HEK293 (cell line): Measurements from ENCODE around the gene DRC7.

Source experiments
- CTCF ChIA-PET: fragments of 350-600 bp; formaldehyde crosslinking; extraction: SDS; loops from one replicate; lab custom pipeline; 2021; ENCODE audit warnings: antibody characterized with exemption; lab: Yijun Ruan, JAX
- POLR2A ChIA-PET: fragments of 300-600 bp; formaldehyde crosslinking; extraction: SDS; loops from one replicate; lab custom pipeline; 2020; ENCODE audit warnings: antibody characterized with exemption, inconsistent platforms; lab: Yijun Ruan, JAX
- H3K27ac ChIP-seq: fragments of 200-500 bp; sonication (Bioruptor generic); 2 replicates; pipeline ENCODE4 v1.5.1; 2014; ENCODE audit warnings: low read depth, low read length, control low read depth, inconsistent platforms; ENCODE audit errors: extremely low read depth
- H3K36me3 ChIP-seq, 2 experiments: fragments of 200-500 bp in 1 of 2; sonication (Bioruptor generic) in 1 of 2; 1 replicate in 1 of 2; 2 replicates in 1 of 2; pipeline ENCODE4 v1.5.1; 2014 to 2017; ENCODE audit warnings: inconsistent platforms in 2 of 2, low read length in 2 of 2; ENCODE audit not compliant: control insufficient read depth in 2 of 2, insufficient read depth in 1 of 2
- H3K4me1 ChIP-seq: fragments of 200-500 bp; sonication (Bioruptor generic); 2 replicates; pipeline ENCODE4 v1.5.1; 2014; ENCODE audit warnings: mild to moderate bottlenecking, low read length, inconsistent platforms; ENCODE audit not compliant: control insufficient read depth, insufficient read depth
- H3K4me3 ChIP-seq: 2 replicates; pipeline ENCODE4 v1.5.1; 2011; ENCODE audit warnings: low read depth, mild to moderate bottlenecking, control low read depth, low read length, moderate library complexity
- H3K9me3 ChIP-seq: fragments of 200-500 bp; sonication (Bioruptor generic); 2 replicates; pipeline ENCODE4 v1.5.1; 2014; ENCODE audit warnings: low read depth, low read length, inconsistent platforms; ENCODE audit not compliant: control insufficient read depth, insufficient read depth
- ELK4 ChIP-seq: IDR thresholded peaks from 2 replicates; pipeline ENCODE4 v1.6.1; 2011; ENCODE audit warnings: mild to moderate bottlenecking, low read depth, low read length, borderline replicate concordance
- FEZF1 ChIP-seq: fragments of 450-650 bp; formaldehyde crosslinking; IDR thresholded peaks from 2 replicates; pipeline ENCODE4 v1.5.1; 2016; ENCODE audit warnings: missing biosample characterization, missing genetic modification characterization
- HOXC10 ChIP-seq: sonication (generic); formaldehyde crosslinking; IDR thresholded peaks from 2 replicates; pipeline ENCODE4 v1.8.1; 2023; ENCODE audit warnings: mild to moderate bottlenecking, missing genetic modification reagents
- KLF1 ChIP-seq: fragments of 450-650 bp; formaldehyde crosslinking; IDR thresholded peaks from 2 replicates; pipeline ENCODE4 v1.5.1; 2016; ENCODE audit warnings: missing biosample characterization, missing genetic modification characterization
- KLF16 ChIP-seq: fragments of 450-650 bp; formaldehyde crosslinking; IDR thresholded peaks from 2 replicates; pipeline ENCODE4 v1.5.1; 2017; ENCODE audit warnings: missing biosample characterization, missing genetic modification characterization
- KLF7 ChIP-seq: fragments of 450-650 bp; formaldehyde crosslinking; IDR thresholded peaks from 2 replicates; pipeline ENCODE4 v1.5.1; 2016; ENCODE audit warnings: missing biosample characterization, missing genetic modification characterization, borderline replicate concordance
- KLF9 ChIP-seq: fragments of 450-650 bp; formaldehyde crosslinking; IDR thresholded peaks from 2 replicates; pipeline ENCODE4 v1.5.1; 2016; ENCODE audit warnings: missing biosample characterization, missing genetic modification characterization, low read depth
- MZF1 ChIP-seq: fragments of 450-650 bp; formaldehyde crosslinking; IDR thresholded peaks from 2 replicates; pipeline ENCODE4 v1.5.1; 2017; ENCODE audit warnings: missing biosample characterization, missing genetic modification characterization, borderline replicate concordance
- TRIM28 ChIP-seq: IDR thresholded peaks from 2 replicates; pipeline ENCODE4 v1.6.1; 2011; ENCODE audit warnings: low read length, control low read depth, borderline replicate concordance
- YY1 ChIP-seq: fragments of 450-650 bp; formaldehyde crosslinking; IDR thresholded peaks from 2 replicates; pipeline ENCODE4 v1.5.1; 2018; ENCODE audit warnings: missing biosample characterization, missing genetic modification characterization
- ZBTB26 ChIP-seq: fragments of 450-650 bp; formaldehyde crosslinking; optimal IDR thresholded peaks from 2 replicates; pipeline ENCODE3; 2016; ENCODE audit warnings: missing biosample characterization, mild to moderate bottlenecking, missing genetic modification characterization
- ZFP69B ChIP-seq: fragments of 450-650 bp; formaldehyde crosslinking; IDR thresholded peaks from 2 replicates; pipeline ENCODE4 v1.5.1; 2016; ENCODE audit warnings: missing biosample characterization, missing genetic modification characterization
- ZNF121 ChIP-seq: fragments of 450-650 bp; formaldehyde crosslinking; IDR thresholded peaks from 2 replicates; pipeline ENCODE4 v1.5.1; 2016; ENCODE audit warnings: missing biosample characterization, missing genetic modification characterization
- ZNF132 ChIP-seq: fragments of 450-650 bp; formaldehyde crosslinking; IDR thresholded peaks from 2 replicates; pipeline ENCODE4 v1.5.1; 2017; ENCODE audit warnings: missing biosample characterization, missing genetic modification characterization, borderline replicate concordance
- ZNF140 ChIP-seq: fragments of 450-650 bp; formaldehyde crosslinking; IDR thresholded peaks from 2 replicates; pipeline ENCODE4 v1.5.1; 2016; ENCODE audit warnings: missing biosample characterization, missing genetic modification characterization
- ZNF2 ChIP-seq: fragments of 450-650 bp; formaldehyde crosslinking; IDR thresholded peaks from 2 replicates; pipeline ENCODE4 v1.5.1; 2016; ENCODE audit warnings: missing biosample characterization, missing genetic modification characterization
- ZNF221 ChIP-seq: fragments of 450-650 bp; formaldehyde crosslinking; IDR thresholded peaks from 2 replicates; pipeline ENCODE4 v1.5.1; 2017; ENCODE audit warnings: missing biosample characterization, missing genetic modification characterization, borderline replicate concordance
- ZNF248 ChIP-seq: fragments of 450-650 bp; formaldehyde crosslinking; IDR thresholded peaks from 2 replicates; pipeline ENCODE4 v1.5.1; 2017; ENCODE audit warnings: missing biosample characterization, missing genetic modification characterization
- ZNF302 ChIP-seq: fragments of 450-650 bp; formaldehyde crosslinking; IDR thresholded peaks from 2 replicates; pipeline ENCODE4 v1.5.1; 2016; ENCODE audit warnings: missing biosample characterization, missing genetic modification characterization, low read depth
- ZNF398 ChIP-seq: fragments of 450-650 bp; formaldehyde crosslinking; IDR thresholded peaks from 2 replicates; pipeline ENCODE4 v1.5.1; 2017; ENCODE audit warnings: missing biosample characterization, missing genetic modification characterization
- ZNF404 ChIP-seq: fragments of 450-650 bp; formaldehyde crosslinking; IDR thresholded peaks from 2 replicates; pipeline ENCODE4 v1.5.1; 2017; ENCODE audit warnings: missing biosample characterization, missing genetic modification characterization
- ZNF501 ChIP-seq: fragments of 450-650 bp; formaldehyde crosslinking; IDR thresholded peaks from 2 replicates; pipeline ENCODE4 v1.5.1; 2016; ENCODE audit warnings: missing biosample characterization, missing genetic modification characterization
- ZNF530 ChIP-seq: fragments of 450-650 bp; formaldehyde crosslinking; IDR thresholded peaks from 2 replicates; pipeline ENCODE4 v1.5.1; 2016; ENCODE audit warnings: low read depth, missing biosample characterization, missing genetic modification characterization
- ZNF76 ChIP-seq: fragments of 450-650 bp; formaldehyde crosslinking; IDR thresholded peaks from 2 replicates; pipeline ENCODE4; 2016; ENCODE audit warnings: low read depth, missing biosample characterization, missing genetic modification characterization, borderline replicate concordance
- ZSCAN16 ChIP-seq: fragments of 450-650 bp; formaldehyde crosslinking; IDR thresholded peaks from 2 replicates; pipeline ENCODE4 v1.5.1; 2016; ENCODE audit warnings: missing biosample characterization, missing genetic modification characterization
- TF ChIP-seq, protein P1 (sequence below): fragments of 450-650 bp; formaldehyde crosslinking; IDR thresholded peaks from 2 replicates; pipeline ENCODE4 v1.5.1; 2016; ENCODE audit warnings: missing biosample characterization, missing genetic modification characterization
- TF ChIP-seq, protein P2 (sequence below): fragments of 450-650 bp; formaldehyde crosslinking; IDR thresholded peaks from 2 replicates; pipeline ENCODE4 v1.5.1; 2016; ENCODE audit warnings: missing biosample characterization, missing genetic modification characterization, low read depth

The DRC7 gene

DNA sequence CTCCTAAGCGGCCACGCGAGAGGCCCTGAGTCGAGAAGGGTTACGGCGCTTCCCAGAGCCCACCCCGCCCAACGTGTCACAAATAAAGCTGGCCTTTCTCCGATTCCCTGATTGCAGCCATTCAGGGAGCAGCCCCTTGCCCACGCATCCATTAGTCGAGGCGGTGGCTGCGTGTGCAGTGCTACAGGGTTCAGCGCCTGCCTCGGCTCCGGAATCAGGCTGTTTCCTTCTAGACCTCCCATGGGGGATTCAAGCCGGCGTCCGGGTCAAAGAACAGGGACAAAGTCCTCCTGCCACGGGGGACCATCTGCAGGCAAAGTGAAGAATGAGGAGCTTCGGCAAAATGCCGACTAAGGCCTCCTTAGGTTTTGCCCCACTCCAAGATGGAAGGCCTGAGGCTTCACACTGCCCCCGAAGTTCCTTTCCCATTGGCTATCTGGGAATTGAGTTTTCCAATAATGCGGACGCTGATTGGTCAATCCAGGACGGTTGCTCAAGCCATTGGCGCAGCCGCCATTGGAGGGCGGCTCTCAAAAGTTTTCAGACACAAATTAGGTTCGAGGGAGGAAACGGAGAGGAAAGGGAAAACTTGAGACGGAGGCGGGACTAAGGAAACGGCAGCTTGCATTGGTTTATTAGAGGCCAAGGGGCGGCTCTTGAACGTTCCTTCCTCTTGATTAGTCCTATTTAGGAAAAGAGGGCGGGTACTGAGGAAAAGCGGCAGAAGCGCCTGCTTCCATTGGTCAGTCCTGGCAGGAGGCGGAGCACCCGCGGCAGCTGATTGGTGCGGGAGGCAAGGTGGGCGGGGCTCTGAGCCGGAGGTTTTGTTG, 40.5 kb downstream of the DRC7 start (continued):
- TF ChIP-seq ZNF404 (tag by site-specific recombination) (no peak), KLF9 (0 out of 2 replicates have a peak, but pooled peaks have one; percentile 34), ZNF121 (no peak), KLF1 (tag by site-specific recombination) (no peak), YY1 (tag by site-specific recombination) (peak; percentile 97), ZFP69B (tag by site-specific recombination) (no peak), ZNF248 (tag by site-specific recombination) (no peak), ZNF501 (0 out of 2 replicates have a peak, but pooled peaks have one; percentile 19), FEZF1 (tag by site-specific recombination) (peak; percentile 33; the same call in 1 of the 2 replicates), ZNF132 (no peak), TRIM28 (0 out of 2 replicates have a peak, but pooled peaks have one; percentile 50), ZNF302 (no peak), ZNF530 (tag by site-specific recombination) (no peak), ZNF2 (tag by site-specific recombination) (0 out of 2 replicates have a peak, but pooled peaks have one; percentile 46)
- TF ChIP-seq, protein P1, sequence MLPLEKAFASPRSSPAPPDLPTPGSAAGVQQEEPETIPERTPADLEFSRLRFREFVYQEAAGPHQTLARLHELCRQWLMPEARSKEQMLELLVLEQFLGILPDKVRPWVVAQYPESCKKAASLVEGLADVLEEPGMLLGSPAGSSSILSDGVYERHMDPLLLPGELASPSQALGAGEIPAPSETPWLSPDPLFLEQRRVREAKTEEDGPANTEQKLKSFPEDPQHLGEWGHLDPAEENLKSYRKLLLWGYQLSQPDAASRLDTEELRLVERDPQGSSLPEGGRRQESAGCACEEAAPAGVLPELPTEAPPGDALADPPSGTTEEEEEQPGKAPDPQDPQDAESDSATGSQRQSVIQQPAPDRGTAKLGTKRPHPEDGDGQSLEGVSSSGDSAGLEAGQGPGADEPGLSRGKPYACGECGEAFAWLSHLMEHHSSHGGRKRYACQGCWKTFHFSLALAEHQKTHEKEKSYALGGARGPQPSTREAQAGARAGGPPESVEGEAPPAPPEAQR (tag by site-specific recombination): no peak
- TF ChIP-seq, all 188 proteins: peak for 25

- CTCF ChIA-PET: interaction anchor here (0.6 to 1.8 kb wide), 14 partner anchors 13 to 552 kb away, joined by 3 to 11 read pairs (median 4); partner anchors contain the start of gene CFAP20
- Histone ChIP-seq H3K27ac (peak within 1 kb of the TSS; percentile 73), H3K4me3 (peak within 1 kb of the TSS; percentile 81), H3K36me3 (peaks cover 0 to 32% of the 10 kb centered on the region in 2 experiments; a peak in 1 of 3 replicates), H3K9me3 (no peaks in the 10 kb centered on the region), H3K4me1 (peaks cover 6% of the 10 kb centered on the region; the same call in 1 of the 2 replicates)
- POLR2A ChIA-PET: interaction anchor here (0.6 to 2.7 kb wide), 14 partner anchors 11 to 393 kb away, joined by 3 to 8 read pairs (median 3); partner anchors contain the start of genes CFAP20 and USB1
- TF ChIP-seq ZNF76 (tag by site-specific recombination): peak; percentile 82
- TF ChIP-seq, protein P2, sequence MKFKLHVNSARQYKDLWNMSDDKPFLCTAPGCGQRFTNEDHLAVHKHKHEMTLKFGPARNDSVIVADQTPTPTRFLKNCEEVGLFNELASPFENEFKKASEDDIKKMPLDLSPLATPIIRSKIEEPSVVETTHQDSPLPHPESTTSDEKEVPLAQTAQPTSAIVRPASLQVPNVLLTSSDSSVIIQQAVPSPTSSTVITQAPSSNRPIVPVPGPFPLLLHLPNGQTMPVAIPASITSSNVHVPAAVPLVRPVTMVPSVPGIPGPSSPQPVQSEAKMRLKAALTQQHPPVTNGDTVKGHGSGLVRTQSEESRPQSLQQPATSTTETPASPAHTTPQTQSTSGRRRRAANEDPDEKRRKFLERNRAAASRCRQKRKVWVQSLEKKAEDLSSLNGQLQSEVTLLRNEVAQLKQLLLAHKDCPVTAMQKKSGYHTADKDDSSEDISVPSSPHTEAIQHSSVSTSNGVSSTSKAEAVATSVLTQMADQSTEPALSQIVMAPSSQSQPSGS (tag by site-specific recombination): no peak
- TF ChIP-seq ZBTB26 (tag by site-specific recombination): peak; percentile 36
- TF ChIP-seq ZNF140 (tag by site-specific recombination): no peak
- peak; percentile 75 for TF ChIP-seq KLF16 (tag by site-specific recombination)
- 0 out of 2 replicates have a peak, but pooled peaks have one; percentile 3 for TF ChIP-seq MZF1 (tag by site-specific recombination)
- no peak for TF ChIP-seq ZNF221 (tag by site-specific recombination)
- TF ChIP-seq ZNF398 (tag by site-specific recombination): peak; percentile 61; the same call in 1 of the 2 replicates
- TF ChIP-seq KLF7 (tag by site-specific recombination): no peak
- TF ChIP-seq HOXC10: no peak
- TF ChIP-seq ZSCAN16 (tag by site-specific recombination): no peak
- TF ChIP-seq ELK4: no peak
Observed at GRCh38 chr16:57735755-57736418, 41.3 kb downstream of the DRC7 start, which contains the start of gene KATNB1. Gene KATNB1 (plus strand): TSS chr16:57735770. CDS start chr16:57737244, 1,474 bp downstream.
